NCI-H526 treated with DMSO at 0.1 percent for 48 hours (cell line): ENCODE measurements around the gene ZNF799.
A peak's percentile ranks its signal among the peaks of the same experiment; 100 is the strongest.
"Not testable (repeated sequence)": the region's sequence is repeated elsewhere in the genome, so short reads cannot be mapped to it uniquely, and the experiment has no call there.

Source experiments
- DNase-seq: peaks from one replicate; lab custom pipeline; 2025; lab: John Stamatoyannopoulos, UW

Gene ZNF799

GRCh38 chr19:12400633-12401502, at the start of gene ZNF799:
Gene ZNF799, minus strand, starts transcription at chr19:12401271. Its CDS starts 201 bp downstream, at chr19:12401070.
- peak; percentile 88 for DNase-seq

- DNase-seq: no peak
Measured at GRCh38 chr19:12450844-12451243, 49.8 kb upstream of the ZNF799 start.

- DNase-seq: no peak
Measured at GRCh38 chr19:12448808-12449207, 47.7 kb upstream of the ZNF799 start.

GRCh38 chr19:12440541-12441316, 39.7 kb upstream of the ZNF799 start, which contains the start of gene ZNF443:
Gene ZNF443, minus strand, starts transcription at chr19:12441021. Its CDS starts 107 bp downstream, at chr19:12440914.
- peak; percentile 92 for DNase-seq

GRCh38 chr19:12439686-12440540, 38.8 kb upstream of the ZNF799 start:
- DNase-seq: not testable (repeated sequence)

GRCh38 chr19:12430726-12431299, 29.7 kb upstream of the ZNF799 start:
- DNase-seq: not testable (repeated sequence)

GRCh38 chr19:12425888-12426274, 24.8 kb upstream of the ZNF799 start:
- no peak for DNase-seq

- DNase-seq: no peak
Measured at GRCh38 chr19:12425236-12425887, 24.3 kb upstream of the ZNF799 start.

- not testable (repeated sequence) for DNase-seq
Measured at GRCh38 chr19:12417273-12417672, 16.2 kb upstream of the ZNF799 start.

- DNase-seq: no peak
Measured at GRCh38 chr19:12411893-12412292, 10.8 kb upstream of the ZNF799 start.

- not testable (repeated sequence) for DNase-seq
Measured at GRCh38 chr19:12399901-12400632, 1.0 kb downstream of the ZNF799 start.

GRCh38 chr19:12391148-12391547, 9.9 kb downstream of the ZNF799 start:
- not testable (repeated sequence) for DNase-seq

GRCh38 chr19:12386365-12386764, 14.7 kb downstream of the ZNF799 start:
- DNase-seq: not testable (repeated sequence)

- DNase-seq: no peak
Measured at GRCh38 chr19:12380444-12380737, 20.7 kb downstream of the ZNF799 start.

GRCh38 chr19:12379732-12380443, 21.2 kb downstream of the ZNF799 start:
- DNase-seq: no peak

- DNase-seq: no peak
Measured at GRCh38 chr19:12374026-12374425, 27.0 kb downstream of the ZNF799 start.

GRCh38 chr19:12365236-12366162, 35.6 kb downstream of the ZNF799 start, which contains the start of gene ZNF442:
Gene ZNF442, minus strand, starts transcription at chr19:12365683. Its CDS starts 2,052 bp downstream, at chr19:12363631.
- peak; percentile 77 for DNase-seq

- no peak for DNase-seq
Measured at GRCh38 chr19:12364391-12365235, 36.5 kb downstream of the ZNF799 start.
